A549 treated with Mapracorat at 1 μM for 4 hours (cell line): Measurements from ENCODE around the gene MOB4. TPM values are rescaled to one million over a fixed set of nuclear protein-coding genes. Genes with fewer than 3 reads are reported as not detected.

Experiments used
- total RNA-seq: library from RNA; stranded (reverse); fragments of 200-300 nt; extraction: Qiagen RNA extraction; gene quantifications from 5 replicates; pipeline ENCODE4 v1.2.3, GENCODE V29; 2022

The MOB4 gene
- 20.0 to 32.3 TPM (median 27.3 TPM) in 5 replicates for total RNA-seq

DNA sequence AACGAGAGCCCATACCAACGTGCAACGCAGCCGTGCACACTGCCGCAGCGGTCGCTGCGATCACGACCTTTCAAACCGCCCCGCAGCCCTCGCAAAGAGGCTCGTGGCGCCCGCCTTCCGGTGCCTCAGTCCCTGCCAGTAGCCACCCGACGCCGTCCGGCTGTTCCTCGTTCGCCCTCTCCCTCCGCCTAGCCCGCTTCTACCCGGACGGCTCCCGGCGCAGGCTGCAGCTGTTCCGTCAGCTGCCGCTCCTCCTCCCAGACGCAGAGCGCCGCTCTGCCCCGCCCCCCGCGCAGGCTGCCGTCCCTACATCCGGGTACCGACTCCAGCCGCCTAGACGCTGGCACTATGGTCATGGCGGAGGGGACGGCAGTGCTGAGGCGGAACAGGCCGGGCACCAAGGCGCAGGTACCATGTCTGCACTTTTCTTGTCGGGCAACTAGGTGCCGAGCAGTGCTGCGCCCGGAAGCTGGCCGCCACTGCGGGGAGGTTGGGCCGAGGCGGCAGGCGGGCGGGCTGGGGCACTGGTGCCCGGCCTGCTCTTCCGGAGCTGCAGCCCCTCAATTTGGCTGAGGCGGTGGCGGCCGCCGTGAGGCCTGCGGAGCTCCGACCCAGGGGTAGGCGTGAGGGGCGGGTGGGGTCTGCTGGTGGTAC is at the start of gene MOB4:
Gene MOB4, plus strand, starts transcription at position 328 of the 654 bp plus-strand sequence. Its CDS starts 21 bp downstream, at position 349.

DNA sequence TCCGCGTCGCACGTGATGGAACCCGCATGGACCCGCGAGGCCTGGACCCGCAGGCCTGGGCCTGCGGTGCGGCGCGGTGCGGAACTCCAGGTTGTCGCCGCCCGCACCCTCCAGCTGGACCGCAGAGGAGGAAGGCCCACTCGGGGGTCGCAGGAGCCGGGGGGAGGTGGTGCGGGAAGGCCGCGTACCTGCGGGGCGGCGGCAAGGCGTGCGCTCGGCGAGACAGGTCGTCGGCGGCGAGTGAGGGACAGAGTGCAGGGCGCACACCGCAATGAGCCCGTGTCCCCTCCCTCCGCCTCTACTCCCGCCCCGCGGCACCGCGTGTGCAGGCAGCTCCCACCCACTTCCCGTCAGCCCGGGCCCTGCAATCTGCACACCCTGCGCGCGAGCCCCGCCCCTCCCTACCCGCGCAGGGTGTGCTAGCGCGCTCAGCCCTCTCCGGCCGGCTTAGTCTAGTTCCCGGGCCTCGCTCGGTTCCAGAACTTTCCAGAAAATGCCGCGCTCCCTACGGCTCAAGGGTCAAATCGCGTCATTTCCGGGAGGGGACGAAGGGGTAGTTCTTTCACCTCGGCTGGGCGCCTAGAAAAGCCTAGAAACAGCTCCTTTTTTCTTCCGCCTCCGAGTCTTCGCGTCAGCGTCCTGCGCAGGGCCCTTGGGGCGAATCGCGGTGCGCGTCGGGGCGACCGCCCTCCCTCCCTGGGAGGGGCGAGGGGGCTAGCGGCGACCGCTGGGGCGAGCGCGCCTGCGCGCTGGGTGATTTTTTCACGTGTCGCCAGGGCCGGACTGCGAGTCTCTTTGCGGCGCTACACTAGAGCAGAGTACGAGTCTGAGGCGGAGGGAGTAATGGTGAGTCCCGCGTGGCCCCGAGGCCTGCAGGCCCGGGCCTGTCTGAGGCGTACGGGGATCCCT is 16.0 kb upstream of the MOB4 start, which contains the start of the genes HSPD1 and HSPE1:
Gene HSPD1, minus strand, starts transcription at position 247 of the 909 bp plus-strand sequence. CDS start 992 bp downstream, outside the sequence.
Gene HSPE1, plus strand, starts transcription at position 786 of the 909 bp plus-strand sequence. Its CDS starts 58 bp downstream, at position 844.

Other genes starting within 250 kb of the MOB4 start
- 1.2 to 3.3 TPM (median 2.7 TPM) in 5 replicates for gene ANKRD44, start 205.3 kb upstream of the MOB4 start, total RNA-seq
- gene SF3B1, start 81.0 kb upstream of the MOB4 start, total RNA-seq = 109 to 150 TPM (median 130 TPM) in 5 replicates
- gene COQ10B, start 62.5 kb upstream of the MOB4 start, total RNA-seq = 15.2 to 18.6 TPM (median 18.1 TPM) in 5 replicates
- 567 to 637 TPM (median 602 TPM) in 5 replicates for gene HSPD1, start 16.2 kb upstream of the MOB4 start, total RNA-seq
- gene HSPE1, start 15.7 kb upstream of the MOB4 start, total RNA-seq = 400 to 891 TPM (median 465 TPM) in 5 replicates
- gene RFTN2, start 159.5 kb downstream of the MOB4 start, total RNA-seq = 0.02 TPM in 1 of 5 replicates, not detected in the others
- gene MARS2, start 189.3 kb downstream of the MOB4 start, total RNA-seq = 10.8 to 11.9 TPM (median 11.6 TPM) in 5 replicates